Stimulated activated CD8-positive, alpha-beta memory T cell treated with anti-CD3 and anti-CD28 coated beads, Interleukin-4, amount 100 ng/mL, for 48 hours (primary cell): Measurements from ENCODE around the gene PDE3A.

Experiments used
- DNase-seq: peaks from one replicate; pipeline ENCODE4 v3.0.0-alpha.2; 2020

PDE3A gene

GRCh38 chr12:20463913-20464524 is 95.7 kb downstream of the PDE3A start:
- no peak for DNase-seq

DNA sequence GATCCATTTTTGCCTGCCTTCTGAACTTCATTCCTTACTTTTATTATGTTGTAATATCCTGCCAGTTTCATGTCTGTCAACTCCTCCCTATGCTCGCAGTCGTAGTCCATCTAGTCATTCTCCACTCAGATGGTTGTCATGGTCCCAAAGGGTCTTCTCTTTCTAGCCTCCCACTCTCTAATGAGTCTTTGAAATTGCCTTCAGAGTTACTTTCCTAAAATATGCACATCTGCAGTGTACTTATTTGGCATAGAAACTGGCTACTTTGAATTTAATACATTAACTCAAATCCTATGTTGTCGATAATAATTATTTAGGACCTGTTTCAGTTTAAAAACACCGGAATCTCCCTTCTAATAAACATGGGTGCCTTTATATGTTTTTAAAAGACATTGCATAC is 101.0 kb downstream of the PDE3A start:
- DNase-seq, result no peak

DNA sequence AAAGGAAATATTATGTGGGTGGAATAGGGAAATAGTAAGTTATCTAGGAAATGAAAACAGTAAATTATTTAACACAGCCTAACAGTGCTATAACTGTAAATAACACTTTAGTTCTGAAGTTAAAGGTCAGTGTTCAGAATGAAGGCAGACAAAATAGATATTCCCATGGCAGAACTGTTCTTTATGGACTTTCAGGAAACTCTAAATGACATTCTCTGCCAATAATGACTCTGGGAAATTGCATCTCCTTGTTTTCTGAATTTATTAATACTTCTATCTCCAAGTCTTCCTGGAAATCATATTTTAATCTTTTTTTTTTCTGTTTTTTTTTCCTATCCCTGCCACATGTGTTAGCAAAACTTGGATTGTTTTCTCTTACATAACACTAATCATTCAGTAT is 101.4 kb downstream of the PDE3A start:
- no peak for DNase-seq

- DNase-seq, result no peak
Observed at GRCh38 chr12:20472102-20472782, 103.9 kb downstream of the PDE3A start.

- no peak for DNase-seq
Observed at GRCh38 chr12:20473133-20473532, 104.8 kb downstream of the PDE3A start.

DNA sequence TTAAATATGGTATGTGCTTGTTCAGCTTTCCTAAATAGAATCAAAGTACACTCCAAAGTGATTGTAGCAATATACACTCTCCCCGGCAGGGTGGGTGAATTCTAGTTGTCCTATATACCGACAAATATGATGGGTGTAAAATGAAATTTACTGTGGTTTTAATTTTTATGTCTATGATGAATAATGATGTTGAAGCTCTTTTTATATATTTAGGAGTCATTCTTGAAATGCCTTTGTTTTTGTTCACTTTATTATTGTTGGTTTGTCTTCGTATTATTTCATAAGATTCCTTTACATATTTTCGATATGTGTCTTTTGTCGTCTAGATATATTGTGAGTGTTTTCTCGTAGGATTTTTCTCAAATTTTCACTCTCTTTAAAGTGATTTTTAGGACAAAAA is 105.7 kb downstream of the PDE3A start:
- no peak for DNase-seq

GRCh38 chr12:20474443-20474842 is 106.1 kb downstream of the PDE3A start:
- no peak for DNase-seq

- DNase-seq, result no peak
Observed at GRCh38 chr12:20475542-20475941, 107.2 kb downstream of the PDE3A start.

DNA sequence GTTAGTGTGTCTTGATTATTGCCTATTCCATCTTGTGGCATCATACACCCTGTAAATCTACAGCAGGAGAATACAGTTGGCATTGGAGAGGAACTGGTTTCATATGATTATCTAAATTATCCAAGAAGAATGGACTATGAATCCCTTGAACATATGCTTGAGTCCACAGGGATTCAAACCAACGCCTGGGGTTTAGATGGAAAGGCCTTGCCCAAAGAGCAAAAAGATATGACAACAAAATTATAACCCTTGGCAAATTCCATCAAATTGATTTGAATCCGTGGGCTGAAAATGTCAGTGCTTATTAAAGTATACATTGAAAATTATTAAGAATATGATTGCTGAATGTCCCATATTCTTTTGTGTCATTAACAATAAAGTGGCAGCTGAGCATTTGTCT is 108.2 kb downstream of the PDE3A start:
- no peak for DNase-seq

GRCh38 chr12:20477255-20477654 is 108.9 kb downstream of the PDE3A start:
- no peak for DNase-seq

- DNase-seq, result no peak
Observed at GRCh38 chr12:20477672-20478071, 109.3 kb downstream of the PDE3A start.

GRCh38 chr12:20482491-20483054 is 114.2 kb downstream of the PDE3A start:
- no peak for DNase-seq

DNA sequence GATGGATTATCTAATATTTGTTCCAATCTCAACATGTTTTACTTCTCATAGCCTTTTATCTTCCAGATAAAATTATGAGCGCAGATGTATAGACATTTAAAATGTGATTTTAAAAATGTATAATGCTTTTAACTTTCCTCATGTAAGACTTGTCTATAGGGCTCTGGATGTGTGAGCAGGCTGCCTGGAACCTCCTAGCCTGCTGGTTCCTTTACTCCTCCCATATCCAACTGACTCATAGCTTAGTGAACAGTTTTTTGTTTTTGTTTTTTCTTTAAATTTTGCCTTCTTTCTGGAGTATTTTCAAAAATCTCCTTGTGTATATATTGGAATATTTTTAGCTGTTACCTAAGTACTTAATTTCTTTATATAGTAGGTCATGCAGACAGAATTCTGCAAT is 115.4 kb downstream of the PDE3A start:
- DNase-seq, result no peak

DNA sequence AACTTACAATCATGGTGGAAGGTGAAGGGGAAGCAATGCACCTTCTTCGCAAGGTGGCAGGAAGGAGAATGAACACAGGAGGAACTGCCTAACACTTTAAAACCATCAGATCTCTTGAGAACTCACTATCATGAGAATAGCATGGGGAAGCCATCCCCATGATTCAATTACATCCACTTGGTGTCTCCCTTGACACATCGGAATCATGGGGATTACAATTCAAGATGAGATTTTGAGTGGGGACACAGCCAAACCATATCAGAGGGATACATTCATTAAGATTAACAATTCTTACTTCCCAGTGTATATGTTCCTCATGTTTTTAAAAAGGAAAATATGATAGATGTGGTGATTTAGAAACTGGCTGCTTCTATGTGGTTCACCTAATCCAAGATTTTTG is 117.9 kb downstream of the PDE3A start:
- DNase-seq, result no peak

GRCh38 chr12:20487519-20487918 is 119.2 kb downstream of the PDE3A start:
- no peak for DNase-seq

GRCh38 chr12:20489645-20490044 is 121.3 kb downstream of the PDE3A start:
- DNase-seq, result no peak

DNA sequence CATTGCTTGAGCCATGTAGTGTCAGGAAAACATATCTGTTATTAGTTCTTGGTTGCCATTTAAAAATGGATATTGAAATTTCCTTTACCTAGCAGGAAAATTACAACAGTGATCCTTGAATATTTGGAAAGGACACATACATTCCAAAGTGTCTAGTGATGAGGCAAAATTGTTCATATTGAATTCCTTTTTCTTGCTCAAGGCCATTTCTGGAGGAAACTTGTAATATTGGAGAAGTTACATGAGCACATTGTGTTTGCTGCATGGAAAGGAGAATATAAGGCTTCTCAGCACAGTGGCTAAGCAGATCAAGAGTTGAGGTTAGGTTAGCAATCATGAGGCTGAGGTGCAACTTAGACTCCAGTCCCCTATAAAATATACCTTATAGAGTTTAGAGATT is 121.9 kb downstream of the PDE3A start:
- DNase-seq, result no peak

- no peak for DNase-seq
Observed at GRCh38 chr12:20491290-20491689, 123.0 kb downstream of the PDE3A start.

DNA sequence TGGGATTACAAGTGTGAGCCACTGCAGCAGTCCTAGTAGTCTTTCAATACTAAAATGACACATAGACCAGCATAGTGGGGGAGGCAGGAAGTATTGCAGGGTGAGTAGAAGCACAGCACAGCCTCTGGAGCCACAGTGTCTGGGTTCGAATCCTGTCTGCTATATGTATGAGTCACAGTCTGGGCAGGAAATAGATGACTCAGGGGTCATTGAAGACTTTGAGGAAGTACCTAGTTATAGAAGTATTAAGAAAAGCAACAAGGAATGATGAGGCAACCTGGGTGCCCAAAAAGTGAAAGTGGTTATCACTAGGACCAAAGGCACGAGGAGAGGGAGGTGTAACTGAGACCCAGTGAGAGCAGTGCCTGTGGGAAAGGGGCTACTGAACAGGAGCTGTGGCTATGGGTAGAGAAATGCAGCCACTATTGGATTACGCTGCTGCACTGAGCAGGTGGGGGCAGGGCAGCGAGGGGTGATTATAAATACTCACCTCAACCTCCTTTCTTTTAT is 124.0 kb downstream of the PDE3A start:
- peak; percentile 30 for DNase-seq

- no peak for DNase-seq
Observed at GRCh38 chr12:20493934-20494333, 125.6 kb downstream of the PDE3A start.

- DNase-seq, result no peak
Observed at GRCh38 chr12:20494851-20495250, 126.5 kb downstream of the PDE3A start.

DNA sequence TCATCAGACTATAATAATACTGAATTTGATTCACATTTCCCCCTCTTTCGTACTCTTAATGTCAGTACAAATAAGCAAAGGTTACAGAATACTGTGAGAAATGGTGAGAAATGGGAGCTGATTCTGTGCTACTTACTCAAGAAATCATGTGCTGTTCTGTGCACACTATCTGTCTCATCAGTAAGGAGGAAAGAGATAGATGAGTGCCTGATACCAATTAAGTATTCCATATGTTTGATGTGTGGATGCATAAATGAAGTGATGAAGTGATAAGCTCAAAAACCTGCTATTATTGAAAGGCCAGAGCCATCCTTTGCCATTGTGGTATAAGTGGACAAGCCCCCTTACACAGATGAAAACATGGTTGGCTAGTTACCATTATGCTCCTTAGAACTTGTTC is 127.7 kb downstream of the PDE3A start:
- no peak for DNase-seq

DNA sequence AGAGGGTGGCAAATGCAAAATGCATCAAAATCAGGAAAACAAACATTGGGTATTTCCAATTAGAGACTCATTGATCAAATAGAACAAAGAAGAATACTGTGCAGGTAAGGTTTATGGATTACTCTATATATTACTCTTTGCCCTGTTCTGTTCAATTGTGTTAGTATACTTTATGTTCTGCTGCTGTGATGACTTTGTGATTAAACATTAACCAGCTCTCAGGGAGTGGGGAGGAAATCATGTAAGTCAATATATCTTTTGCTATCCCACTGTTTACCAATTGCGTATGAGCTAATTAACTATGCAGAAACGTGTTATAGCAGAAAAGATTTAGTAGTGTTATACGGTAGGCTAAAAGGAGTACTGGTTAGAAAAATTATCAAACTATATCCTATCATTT is 129.4 kb downstream of the PDE3A start:
- DNase-seq, result no peak

GRCh38 chr12:20501958-20502357 is 133.6 kb downstream of the PDE3A start:
- DNase-seq, result no peak

GRCh38 chr12:20503858-20504257 is 135.5 kb downstream of the PDE3A start:
- DNase-seq, result no peak
